ENCODE data around the gene DNM3.

GRCh38 chr1:172414331-172414730, 573.0 kb downstream of the DNM3 start:
- TF ChIP-seq CTCF (IDR thresholded peaks at IDR 0.05) (no peak), POLR2A (IDR thresholded peaks at IDR 0.05) (no peak)

Data from lower leg skin (tissue), 3 donors.